ENCODE results near the gene SYN1.
A peak's percentile ranks its signal among the peaks of the same experiment; 100 is the strongest.

The SYN1 gene

GRCh38 chrX:47523297-47523696 lies 96.4 kb downstream of the SYN1 start:
- peak; percentile 42 for DNase-seq (ENCODE audit: low read depth)
